Measurements from ENCODE around the gene SERP2. TPM values are rescaled to one million over a fixed set of nuclear protein-coding genes. Genes with fewer than 3 reads are reported as not detected.

SERP2 gene
- total RNA-seq, 1 experiment from 2014 or later, result not detected

GRCh38 chr13:44425041-44425814 is 51.6 kb downstream of the SERP2 start:
- H3K9me3 ChIP-seq, result 0 out of 2 replicates have a peak, but pooled peaks cover 5% of the 10 kb centered on the region
- no peaks in the 10 kb centered on the region for H3K36me3 Mint-ChIP-seq (ENCODE audit: insufficient read depth, unreplicated experiment)
- peaks cover 1% of the 10 kb centered on the region; the same call in 1 of the 2 replicates for H3K36me3 ChIP-seq (ENCODE audit: control insufficient read depth, insufficient read depth, low read length)
- no peak overlapping the region for H3K4me3 Mint-ChIP-seq (ENCODE audit: unreplicated experiment)
- no peaks in the 10 kb centered on the region for H3K9me3 Mint-ChIP-seq (ENCODE audit: unreplicated experiment)
- no peaks in the 10 kb centered on the region for H3K27me3 Mint-ChIP-seq (ENCODE audit: insufficient read depth, unreplicated experiment)
- TF ChIP-seq, protein P1, sequence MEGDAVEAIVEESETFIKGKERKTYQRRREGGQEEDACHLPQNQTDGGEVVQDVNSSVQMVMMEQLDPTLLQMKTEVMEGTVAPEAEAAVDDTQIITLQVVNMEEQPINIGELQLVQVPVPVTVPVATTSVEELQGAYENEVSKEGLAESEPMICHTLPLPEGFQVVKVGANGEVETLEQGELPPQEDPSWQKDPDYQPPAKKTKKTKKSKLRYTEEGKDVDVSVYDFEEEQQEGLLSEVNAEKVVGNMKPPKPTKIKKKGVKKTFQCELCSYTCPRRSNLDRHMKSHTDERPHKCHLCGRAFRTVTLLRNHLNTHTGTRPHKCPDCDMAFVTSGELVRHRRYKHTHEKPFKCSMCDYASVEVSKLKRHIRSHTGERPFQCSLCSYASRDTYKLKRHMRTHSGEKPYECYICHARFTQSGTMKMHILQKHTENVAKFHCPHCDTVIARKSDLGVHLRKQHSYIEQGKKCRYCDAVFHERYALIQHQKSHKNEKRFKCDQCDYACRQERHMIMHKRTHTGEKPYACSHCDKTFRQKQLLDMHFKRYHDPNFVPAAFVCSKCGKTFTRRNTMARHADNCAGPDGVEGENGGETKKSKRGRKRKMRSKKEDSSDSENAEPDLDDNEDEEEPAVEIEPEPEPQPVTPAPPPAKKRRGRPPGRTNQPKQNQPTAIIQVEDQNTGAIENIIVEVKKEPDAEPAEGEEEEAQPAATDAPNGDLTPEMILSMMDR (IDR thresholded peaks at IDR 0.05; ENCODE audit: insufficient read depth in 1 of 2, low read depth in 1 of 2, low read length in 1 of 2, severe bottlenecking in 1 of 2, unreplicated experiment in 1 of 2), result no peak
- DNase-seq, result no peak
- H3K4me1 Mint-ChIP-seq (ENCODE audit: low read depth, unreplicated experiment), result peaks cover 4% of the 10 kb centered on the region
- intact Hi-C loops (cut with micrococcal nuclease; ENCODE audit: unreplicated experiment), result no loop called here
- ChIA-PET CTCF (no interaction called here), POLR2A (no interaction called here)
- no peak overlapping the region for H3K27ac Mint-ChIP-seq (ENCODE audit: unreplicated experiment)
- no peak overlapping the region for H3K4me3 ChIP-seq (ENCODE audit: low read depth, low read length)
- peaks cover 2% of the 10 kb centered on the region for H3K4me1 ChIP-seq
- BruUV-seq (replicated peaks), result no TSS peak
- no peaks in the 10 kb centered on the region for H3K27me3 ChIP-seq (replicated peaks; ENCODE audit: control insufficient read depth, insufficient read depth, low read length)

DNA sequence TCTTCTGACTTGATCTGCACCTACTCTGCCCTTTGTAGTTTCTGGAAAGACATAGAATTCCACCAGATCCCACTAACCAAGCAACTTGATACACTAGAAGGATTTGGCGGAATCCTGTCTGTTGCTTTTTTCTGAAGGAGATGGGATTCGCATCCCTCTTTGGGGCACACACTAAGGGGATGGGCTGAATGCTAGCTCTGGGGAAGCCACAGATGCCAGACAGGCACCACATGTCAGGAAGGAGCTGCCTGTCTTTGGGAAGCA is 52.1 kb downstream of the SERP2 start:
- Histone ChIP-seq H3K9me3 (0 out of 2 replicates have a peak, but pooled peaks cover 5% of the 10 kb centered on the region), H3K4me3 (ENCODE audit: low read depth, low read length) (no peak overlapping the region), H3K27me3 (replicated peaks; ENCODE audit: control insufficient read depth, insufficient read depth, low read length) (no peaks in the 10 kb centered on the region), H3K4me1 (peaks cover 7% of the 10 kb centered on the region), H3K36me3 (ENCODE audit: control insufficient read depth, insufficient read depth, low read length) (peaks cover 1% of the 10 kb centered on the region; the same call in 1 of the 2 replicates)
- Mint-ChIP-seq H3K4me1 (ENCODE audit: low read depth, unreplicated experiment) (peaks cover 8% of the 10 kb centered on the region), H3K27me3 (ENCODE audit: insufficient read depth, unreplicated experiment) (no peaks in the 10 kb centered on the region), H3K36me3 (ENCODE audit: insufficient read depth, unreplicated experiment) (no peaks in the 10 kb centered on the region), H3K9me3 (ENCODE audit: unreplicated experiment) (no peaks in the 10 kb centered on the region), H3K27ac (ENCODE audit: unreplicated experiment) (no peak overlapping the region), H3K4me3 (ENCODE audit: unreplicated experiment) (no peak overlapping the region)
- DNase-seq, result no peak
- TF ChIP-seq, protein P1 (IDR thresholded peaks at IDR 0.05; ENCODE audit: insufficient read depth in 1 of 2, low read depth in 1 of 2, low read length in 1 of 2, severe bottlenecking in 1 of 2, unreplicated experiment in 1 of 2), result no peak
- intact Hi-C loops (cut with micrococcal nuclease; ENCODE audit: unreplicated experiment), result no loop called here
- BruUV-seq (replicated peaks), result no TSS peak
- CTCF ChIA-PET, result no interaction called here
- POLR2A ChIA-PET, result no interaction called here

GRCh38 chr13:44426461-44426860 is 52.8 kb downstream of the SERP2 start:
- no peak overlapping the region for H3K4me3 ChIP-seq (ENCODE audit: low read depth, low read length)
- TF ChIP-seq, protein P1 (IDR thresholded peaks at IDR 0.05; ENCODE audit: insufficient read depth in 1 of 2, low read depth in 1 of 2, low read length in 1 of 2, severe bottlenecking in 1 of 2, unreplicated experiment in 1 of 2), result no peak
- no TSS peak for BruUV-seq (replicated peaks)
- H3K36me3 Mint-ChIP-seq (ENCODE audit: insufficient read depth, unreplicated experiment), result no peaks in the 10 kb centered on the region
- POLR2A ChIA-PET, result no interaction called here
- no peaks in the 10 kb centered on the region for H3K27me3 ChIP-seq (replicated peaks; ENCODE audit: control insufficient read depth, insufficient read depth, low read length)
- H3K4me1 ChIP-seq, result peaks cover 14% of the 10 kb centered on the region
- H3K36me3 ChIP-seq (ENCODE audit: control insufficient read depth, insufficient read depth, low read length), result peaks cover 1% of the 10 kb centered on the region; the same call in 1 of the 2 replicates
- no peak overlapping the region for H3K4me3 Mint-ChIP-seq (ENCODE audit: unreplicated experiment)
- H3K27ac Mint-ChIP-seq (ENCODE audit: unreplicated experiment), result no peak overlapping the region
- peaks cover 15% of the 10 kb centered on the region for H3K4me1 Mint-ChIP-seq (ENCODE audit: low read depth, unreplicated experiment)
- CTCF ChIA-PET, result no interaction called here
- intact Hi-C loops (cut with micrococcal nuclease; ENCODE audit: unreplicated experiment), result no loop called here
- 0 out of 2 replicates have a peak, but pooled peaks cover 5% of the 10 kb centered on the region for H3K9me3 ChIP-seq
- DNase-seq, result no peak
- H3K9me3 Mint-ChIP-seq (ENCODE audit: unreplicated experiment), result no peaks in the 10 kb centered on the region
- no peaks in the 10 kb centered on the region for H3K27me3 Mint-ChIP-seq (ENCODE audit: insufficient read depth, unreplicated experiment)

Data from Caco-2 (cell line).